H1 (cell line): Measurements from ENCODE around the gene OR2AE1.

Experiments
- EZH2 ChIP-seq: fragments of 200-600 bp; sonication (generic); IDR thresholded peaks from 2 replicates; pipeline ENCODE4 v1.7.1; 2012; ENCODE audit warnings: low read depth, mild to moderate bottlenecking, moderate library complexity, low read length, inconsistent platforms; ENCODE audit not compliant: severe bottlenecking
- GABPA ChIP-seq: IDR thresholded peaks from 2 replicates; pipeline ENCODE4 v1.6.1; 2011; ENCODE audit warnings: mild to moderate bottlenecking, low read length, moderate library complexity, borderline replicate concordance; ENCODE audit not compliant: insufficient read depth
- HDAC2 ChIP-seq, 2 experiments: fragments of 300-600 bp in 1 of 2; sonication (generic) in 1 of 2; IDR thresholded peaks; 2 replicates each; pipeline ENCODE4 v1.6.1; 2011 to 2012; ENCODE audit warnings: low read depth in 2 of 2, low read length in 2 of 2, mild to moderate bottlenecking in 2 of 2, moderate library complexity in 2 of 2, borderline replicate concordance in 1 of 2, inconsistent platforms in 1 of 2
- KDM1A ChIP-seq: fragments of 200-600, 300-600 bp; sonication (generic); IDR thresholded peaks from 2 replicates; pipeline ENCODE4 v1.7.1; 2016; ENCODE audit warnings: mild to moderate bottlenecking, low read length, borderline replicate concordance
- MAFK ChIP-seq: IDR thresholded peaks from 2 replicates; pipeline ENCODE4 v1.6.1; 2012; ENCODE audit warnings: low read depth, mild to moderate bottlenecking, improper control_type of control experiment, low read length
- SP2 ChIP-seq: IDR thresholded peaks from 2 replicates; pipeline ENCODE4 v1.6.1; 2012; ENCODE audit warnings: mild to moderate bottlenecking, low read length, inconsistent platforms
- TAF1 ChIP-seq: IDR thresholded peaks from 2 replicates; pipeline ENCODE4 v1.6.1; 2011; ENCODE audit warnings: mild to moderate bottlenecking, low read depth, low read length
- TF ChIP-seq, protein P1 (sequence below), 3 experiments: IDR thresholded peaks; 1 replicate in 2 of 3; 2 replicates in 1 of 3; pipeline versions ENCODE4 v1.5.1 to v1.6.1; 2011; ENCODE audit warnings: low read length in 3 of 3, mild to moderate bottlenecking in 3 of 3, inconsistent platforms in 2 of 3, low read depth in 1 of 3, moderate library complexity in 1 of 3; ENCODE audit not compliant: insufficient read depth in 1 of 3; ENCODE audit errors: control extremely low read depth in 1 of 3

DNA sequence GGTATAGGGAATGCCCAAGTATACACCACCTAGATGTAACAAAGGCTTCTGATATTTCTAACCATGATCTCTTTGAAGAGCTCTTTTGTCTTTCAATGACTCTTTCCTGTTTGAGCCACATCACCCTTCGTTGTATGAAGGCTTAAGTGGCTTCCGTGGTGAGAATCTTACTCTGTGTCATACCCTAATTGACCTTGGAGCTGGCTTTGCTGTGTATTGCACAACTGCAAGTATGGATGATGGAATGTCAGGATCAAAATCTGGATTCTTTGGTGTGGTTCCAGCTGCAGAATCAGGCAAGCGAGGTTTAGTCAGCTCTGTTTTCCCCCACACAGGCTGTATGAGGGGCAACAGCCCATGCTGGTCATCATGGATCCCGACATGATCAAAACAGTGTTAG lies 33.0 kb downstream of the OR2AE1 start:
- TF ChIP-seq SP2, result no peak
- no peak for TF ChIP-seq GABPA
- no peak for TF ChIP-seq MAFK
- TF ChIP-seq, protein P1, sequence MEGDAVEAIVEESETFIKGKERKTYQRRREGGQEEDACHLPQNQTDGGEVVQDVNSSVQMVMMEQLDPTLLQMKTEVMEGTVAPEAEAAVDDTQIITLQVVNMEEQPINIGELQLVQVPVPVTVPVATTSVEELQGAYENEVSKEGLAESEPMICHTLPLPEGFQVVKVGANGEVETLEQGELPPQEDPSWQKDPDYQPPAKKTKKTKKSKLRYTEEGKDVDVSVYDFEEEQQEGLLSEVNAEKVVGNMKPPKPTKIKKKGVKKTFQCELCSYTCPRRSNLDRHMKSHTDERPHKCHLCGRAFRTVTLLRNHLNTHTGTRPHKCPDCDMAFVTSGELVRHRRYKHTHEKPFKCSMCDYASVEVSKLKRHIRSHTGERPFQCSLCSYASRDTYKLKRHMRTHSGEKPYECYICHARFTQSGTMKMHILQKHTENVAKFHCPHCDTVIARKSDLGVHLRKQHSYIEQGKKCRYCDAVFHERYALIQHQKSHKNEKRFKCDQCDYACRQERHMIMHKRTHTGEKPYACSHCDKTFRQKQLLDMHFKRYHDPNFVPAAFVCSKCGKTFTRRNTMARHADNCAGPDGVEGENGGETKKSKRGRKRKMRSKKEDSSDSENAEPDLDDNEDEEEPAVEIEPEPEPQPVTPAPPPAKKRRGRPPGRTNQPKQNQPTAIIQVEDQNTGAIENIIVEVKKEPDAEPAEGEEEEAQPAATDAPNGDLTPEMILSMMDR (IDR thresholded peaks at IDR 0.05; ENCODE audit: control extremely low read depth in 1 of 3, insufficient read depth in 1 of 3, low read depth in 1 of 3, low read length in 3 of 3), result no peak
- no peak for TF ChIP-seq TAF1
- TF ChIP-seq EZH2, result no peak
- no peak for TF ChIP-seq KDM1A
- TF ChIP-seq HDAC2 (IDR thresholded peaks at IDR 0.05; ENCODE audit: borderline replicate concordance in 1 of 2, low read depth in 2 of 2, low read length in 2 of 2), result no peak
